ENCODE data around the gene MROH2A. TPM values are rescaled to one million over a fixed set of nuclear protein-coding genes. Genes with fewer than 3 reads are reported as not detected.

MROH2A gene
- total and polyA plus RNA-seq, 4 donors: 0.80 TPM; not detected in 3

- Histone ChIP-seq H3K27ac (ENCODE audit: low read depth in 1 of 2, low read length in 1 of 2) (no peak overlapping the region), H3K36me3 (ENCODE audit: control insufficient read depth in 4 of 4, insufficient read depth in 4 of 4, low read length in 4 of 4) (peaks cover 0 to 26% (median 4%) of the 10 kb centered on the region in 4 donors), H3K27me3 (ENCODE audit: control insufficient read depth in 3 of 3, insufficient read depth in 3 of 3, low read length in 2 of 3) (no peaks in the 10 kb centered on the region), H3K9me3 (ENCODE audit: control insufficient read depth in 4 of 4, insufficient read depth in 3 of 4, low read length in 3 of 4) (no peaks in the 10 kb centered on the region), H3K4me3 (no peak overlapping the region), H3K9ac (ENCODE audit: insufficient read depth in 1 of 2, low read length in 2 of 2) (no peak overlapping the region), H3K4me1 (ENCODE audit: control insufficient read depth in 5 of 5, insufficient read depth in 5 of 5, low read length in 5 of 5) (peaks cover 3 to 26% (median 8%) of the 10 kb centered on the region in 5 donors)
- DNase-seq (no peak), ATAC-seq (ENCODE audit: insufficient read depth, low FRiP score) (no peak)
- no peak for TF ChIP-seq CTCF (IDR thresholded peaks at IDR 0.05; ENCODE audit: control extremely low read depth, extremely low read depth)
- WGBS, 2 donors: 22 to 49% methylated on average over 3 of the region's 3 CpGs
Observed at GRCh38 chr2:233852056-233852455, 73.9 kb downstream of the MROH2A start.

GRCh38 chr2:233853353-233853752 is 75.2 kb downstream of the MROH2A start:
- H3K9ac ChIP-seq (ENCODE audit: insufficient read depth in 1 of 2, low read length in 2 of 2): peak overlapping the region in 1 of 2 donors; percentile 37

GRCh38 chr2:233853883-233854240 is 75.7 kb downstream of the MROH2A start:
- H3K27me3 ChIP-seq (ENCODE audit: control insufficient read depth in 3 of 3, insufficient read depth in 3 of 3, low read length in 2 of 3): no peaks in the 10 kb centered on the region
- ATAC-seq (ENCODE audit: insufficient read depth, low FRiP score): no peak
- WGBS, 2 donors: 0 to 1% methylated on average over 21 to 25 of the region's 25 CpGs
- no peak for TF ChIP-seq CTCF (IDR thresholded peaks at IDR 0.05; ENCODE audit: control extremely low read depth, extremely low read depth)
- H3K9me3 ChIP-seq (ENCODE audit: control insufficient read depth in 4 of 4, insufficient read depth in 3 of 4, low read length in 3 of 4): no peaks in the 10 kb centered on the region
- H3K27ac ChIP-seq (ENCODE audit: low read depth in 1 of 2, low read length in 1 of 2): no peak overlapping the region
- H3K4me3 ChIP-seq: peak overlapping the region; percentile 75
- H3K4me1 ChIP-seq (ENCODE audit: control insufficient read depth in 5 of 5, insufficient read depth in 5 of 5, low read length in 5 of 5): peaks cover 3 to 26% (median 8%) of the 10 kb centered on the region in 5 donors
- H3K36me3 ChIP-seq (ENCODE audit: control insufficient read depth in 4 of 4, insufficient read depth in 4 of 4, low read length in 4 of 4): peaks cover 0 to 13% (median 1%) of the 10 kb centered on the region in 4 donors
- DNase-seq: no peak
- H3K9ac ChIP-seq (ENCODE audit: insufficient read depth in 1 of 2, low read length in 2 of 2): peak overlapping the region in 1 of 2 donors; percentile 37

More at GRCh38 chr2:233853353-233853752, 75.2 kb downstream of the MROH2A start:
- Histone ChIP-seq H3K4me3 (no peak overlapping the region), H3K9me3 (ENCODE audit: control insufficient read depth in 4 of 4, insufficient read depth in 3 of 4, low read length in 3 of 4) (no peaks in the 10 kb centered on the region), H3K36me3 (ENCODE audit: control insufficient read depth in 4 of 4, insufficient read depth in 4 of 4, low read length in 4 of 4) (peaks cover 0 to 19% (median 3%) of the 10 kb centered on the region in 4 donors), H3K27me3 (ENCODE audit: control insufficient read depth in 3 of 3, insufficient read depth in 3 of 3, low read length in 2 of 3) (no peaks in the 10 kb centered on the region), H3K4me1 (ENCODE audit: control insufficient read depth in 5 of 5, insufficient read depth in 5 of 5, low read length in 5 of 5) (peaks cover 3 to 26% (median 8%) of the 10 kb centered on the region in 5 donors), H3K27ac (ENCODE audit: low read depth in 1 of 2, low read length in 1 of 2) (no peak overlapping the region)
- no peak for ATAC-seq (ENCODE audit: insufficient read depth, low FRiP score)
- TF ChIP-seq CTCF (IDR thresholded peaks at IDR 0.05; ENCODE audit: control extremely low read depth, extremely low read depth): no peak
- no peak for DNase-seq
- WGBS, 2 donors: 45 to 53% methylated on average over 8 of the region's 8 CpGs
